ENCODE data around the gene CCL4L2.
"Not testable (repeated sequence)": the region's sequence is repeated elsewhere in the genome, so short reads cannot be mapped to it uniquely, and the experiment has no call there.

The CCL4L2 gene

DNA sequence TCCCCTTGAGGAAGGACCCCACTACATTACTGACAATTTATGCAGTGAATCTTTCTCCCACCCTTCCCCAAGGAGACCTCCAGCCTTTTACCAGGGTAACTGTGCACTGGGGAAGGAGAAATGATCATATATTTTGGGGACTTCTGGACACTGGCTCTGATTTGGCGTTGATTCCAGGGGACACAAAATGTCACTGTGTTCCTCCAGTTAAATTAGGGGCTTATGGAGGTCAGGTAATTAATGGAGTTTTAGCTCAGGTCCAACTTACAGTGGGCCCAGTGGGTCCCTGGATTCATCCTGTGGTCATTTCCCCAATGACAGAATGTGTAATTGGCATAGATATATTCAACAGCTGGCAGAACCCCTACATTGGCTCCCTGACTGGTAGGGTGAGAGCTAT is 8.7 kb downstream of the CCL4L2 start:
- in situ Hi-C loops (cut with HindIII; ENCODE audit: low sequenced_read_pairs), result not testable (repeated sequence)

DNA sequence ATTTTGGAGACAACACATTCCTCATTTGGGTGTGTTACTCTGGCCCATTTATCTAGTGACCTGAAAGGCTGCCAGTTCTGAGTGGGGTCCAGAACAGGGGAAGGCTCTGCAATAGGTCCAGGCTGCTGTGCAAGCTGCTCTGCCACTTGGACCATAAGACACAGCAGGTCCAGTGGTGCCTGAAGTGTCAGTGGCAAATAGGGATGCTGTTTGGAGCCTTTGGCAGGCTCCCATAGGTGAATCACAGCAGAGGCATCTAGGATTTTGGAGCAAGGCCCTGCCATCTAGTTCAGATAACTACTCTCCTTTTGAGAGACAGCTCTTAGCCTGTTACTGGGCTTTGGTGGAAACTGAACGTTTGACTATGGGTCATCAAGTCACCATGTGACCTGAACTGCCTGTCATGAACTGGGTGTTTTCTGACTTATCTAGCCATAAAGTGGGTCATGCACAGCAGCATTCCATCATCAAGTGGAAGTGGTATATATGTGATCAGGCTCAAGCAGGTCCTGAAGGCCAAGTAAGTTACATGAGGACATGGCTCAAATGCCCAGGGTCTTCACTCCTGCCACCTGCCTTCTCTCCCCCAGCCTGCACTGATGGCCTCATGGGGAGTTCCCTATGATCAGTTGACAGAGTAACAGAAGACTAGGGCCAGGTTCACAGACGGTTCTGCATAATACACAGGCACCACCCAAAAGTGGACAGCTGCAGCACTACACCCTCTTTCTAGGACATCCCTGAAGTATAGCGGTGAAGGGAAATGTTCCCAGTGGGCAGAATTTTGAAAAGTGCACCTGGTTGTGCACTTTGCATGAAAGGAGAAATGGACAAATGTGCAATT is 10.1 kb downstream of the CCL4L2 start:
- in situ Hi-C loops (cut with HindIII; ENCODE audit: low sequenced_read_pairs), result not testable (repeated sequence)

DNA sequence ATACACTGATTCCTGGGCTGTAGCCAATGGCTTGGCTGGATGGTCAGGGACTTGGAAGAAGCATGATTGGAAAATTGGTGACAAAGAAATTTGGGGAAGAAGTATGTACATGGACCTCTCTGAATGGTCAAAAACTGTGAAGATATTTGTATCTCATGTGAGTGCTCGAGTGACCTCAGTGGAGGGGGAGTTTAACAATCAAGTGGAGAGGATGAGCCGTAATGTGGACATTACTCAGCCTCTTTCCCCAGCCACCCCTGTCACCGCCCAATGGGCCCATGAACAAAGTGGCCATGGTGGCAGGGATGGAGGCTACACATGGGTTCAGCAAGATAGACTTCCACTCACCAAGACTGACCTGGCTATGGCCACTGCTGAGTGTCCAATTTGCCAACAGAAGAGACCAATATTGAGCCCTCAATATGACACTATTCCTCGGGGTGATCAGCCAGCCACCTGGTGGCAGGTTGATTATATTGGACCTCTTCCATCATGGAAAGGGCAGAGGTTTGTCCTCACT is 10.8 kb downstream of the CCL4L2 start:
- in situ Hi-C loops (cut with HindIII; ENCODE audit: low sequenced_read_pairs), result not testable (repeated sequence)

- in situ Hi-C loops (cut with HindIII; ENCODE audit: low sequenced_read_pairs), result not testable (repeated sequence)
These were observed 12.1 kb downstream of the CCL4L2 start for GRCh38 chr17:36222967-36223366.

GRCh38 chr17:36229644-36230043 is 18.8 kb downstream of the CCL4L2 start:
- in situ Hi-C loops (cut with HindIII; ENCODE audit: low sequenced_read_pairs), result not testable (repeated sequence)

- in situ Hi-C loops (cut with HindIII; ENCODE audit: low sequenced_read_pairs), result not testable (repeated sequence)
These were observed 31.2 kb downstream of the CCL4L2 start for GRCh38 chr17:36242046-36242445.
